Gastrocnemius medialis (tissue), 4 donors: ENCODE measurements around the gene PLPP4. TPM values are rescaled to one million over a fixed set of nuclear protein-coding genes. Genes with fewer than 3 reads are reported as not detected.

Experiments used
- ATAC-seq, 2 donors: fragments of 150-250 bp; one replicate each; pipeline ENCODE4 v1.9.1; 2016
- DNase-seq, 2 donors: peaks; one replicate each; pipeline ENCODE4 v3.0.0-alpha.2; 2019
- H3K27ac ChIP-seq, 4 donors: fragments of 200-600 bp; sonication (generic); 1 replicate in 1 of 4; 2 replicates in 3 of 4; pipeline ENCODE4 v1.5.1; 2016 to 2018; ENCODE audit warnings: mild to moderate bottlenecking in 2 of 4, moderate library complexity in 1 of 4
- H3K27me3 ChIP-seq, 3 donors: fragments of 200-600 bp; sonication (generic) in 2 of 3; 1 replicate in 1 of 3; 2 replicates in 2 of 3; pipeline versions ENCODE4 v1.5.1 to v1.6.0; 2016 to 2019; ENCODE audit warnings: mild to moderate bottlenecking in 1 of 3, moderate library complexity in 1 of 3
- H3K36me3 ChIP-seq, 2 donors: fragments of 200-600 bp; sonication (generic) in 1 of 2; one replicate each; pipeline ENCODE4 v1.5.1; 2017 to 2018
- H3K4me1 ChIP-seq, 2 donors: fragments of 200-600 bp; sonication (generic) in 1 of 2; one replicate each; pipeline ENCODE4 v1.5.1; 2016 to 2017; ENCODE audit warnings: mild to moderate bottlenecking in 2 of 2
- H3K4me3 ChIP-seq, 4 donors: fragments of 200-600 bp; sonication (generic) in 3 of 4; 1 replicate in 1 of 4; 2 replicates in 3 of 4; pipeline ENCODE4 v1.5.1; 2016 to 2019; ENCODE audit warnings: mild to moderate bottlenecking in 2 of 4
- H3K9me3 ChIP-seq, 3 donors: fragments of 200-600 bp; sonication (generic) in 2 of 3; 1 replicate in 1 of 3; 2 replicates in 2 of 3; pipeline ENCODE4 v1.5.1; 2016 to 2019
- POLR2A ChIP-seq, 2 donors: fragments of 450-650 bp; IDR thresholded peaks; one replicate each; pipeline ENCODE4 v1.6.1; 2017; ENCODE audit warnings: antibody characterized with exemption in 2 of 2, mild to moderate bottlenecking in 2 of 2, moderate library complexity in 2 of 2
- in situ Hi-C, 4 donors: fragments of 200-750 bp; cut with MboI; loops; one replicate each; pipeline versions ENCODE4 v1.15.0 to v1.8.0; 2017; ENCODE audit warnings: low sequenced_read_pairs in 4 of 4
- intact Hi-C: fragments of 100-400 bp; cut with DNase I; formaldehyde crosslinking; loops from one replicate; pipeline ENCODE4 v1.15.1; 2023; ENCODE audit warnings: low total_unique reads
- total RNA-seq, 4 donors: library from RNA; depleted of rRNA; stranded (reverse); fragments of >200 nt; gene quantifications; one replicate each; pipeline versions ENCODE4 v1.1.0 to v1.2.3, GENCODE V29; 2016
- TF ChIP-seq, protein P1 (sequence below), 5 experiments: fragments of 450-650 bp in 3 of 5; fragments of 200-600 bp in 2 of 5; sonication (generic) in 2 of 5; IDR thresholded peaks in 4 of 5; conservative IDR thresholded peaks in 1 of 5; 1 replicate in 4 of 5; 2 replicates in 1 of 5; pipeline ENCODE4 v1.5.1; 2016 to 2019; ENCODE audit warnings: antibody characterized with exemption in 5 of 5, mild to moderate bottlenecking in 3 of 5, moderate library complexity in 3 of 5

PLPP4 gene
- total RNA-seq, 4 donors from 2014 or later: not detected

DNA sequence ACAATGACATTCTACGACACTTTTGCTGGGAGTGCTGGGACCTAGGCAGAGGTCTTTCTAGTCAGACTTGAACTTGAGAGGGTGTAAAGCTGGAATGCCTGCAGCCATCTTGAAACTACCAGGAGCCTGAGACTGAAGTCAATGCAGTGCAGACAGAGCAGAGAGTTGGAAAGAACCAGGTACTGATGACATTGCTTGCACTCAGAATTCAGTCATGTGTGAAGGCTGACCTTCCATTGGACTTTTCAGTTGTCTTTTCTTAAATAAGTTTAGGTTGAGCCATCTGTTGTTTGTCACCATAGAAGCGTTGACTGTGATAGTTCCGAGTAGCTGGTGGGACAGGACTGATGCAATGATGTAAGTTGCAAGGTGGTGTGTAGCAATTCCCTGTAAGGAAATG lies 3.1 kb upstream of the PLPP4 start:
- H3K4me3 ChIP-seq: no peak overlapping the region
- H3K9me3 ChIP-seq: no peaks in the 10 kb centered on the region
- no peaks in the 10 kb centered on the region for H3K4me1 ChIP-seq
- in situ Hi-C loops: no loop called here
- ATAC-seq: no peak
- TF ChIP-seq, protein P1, sequence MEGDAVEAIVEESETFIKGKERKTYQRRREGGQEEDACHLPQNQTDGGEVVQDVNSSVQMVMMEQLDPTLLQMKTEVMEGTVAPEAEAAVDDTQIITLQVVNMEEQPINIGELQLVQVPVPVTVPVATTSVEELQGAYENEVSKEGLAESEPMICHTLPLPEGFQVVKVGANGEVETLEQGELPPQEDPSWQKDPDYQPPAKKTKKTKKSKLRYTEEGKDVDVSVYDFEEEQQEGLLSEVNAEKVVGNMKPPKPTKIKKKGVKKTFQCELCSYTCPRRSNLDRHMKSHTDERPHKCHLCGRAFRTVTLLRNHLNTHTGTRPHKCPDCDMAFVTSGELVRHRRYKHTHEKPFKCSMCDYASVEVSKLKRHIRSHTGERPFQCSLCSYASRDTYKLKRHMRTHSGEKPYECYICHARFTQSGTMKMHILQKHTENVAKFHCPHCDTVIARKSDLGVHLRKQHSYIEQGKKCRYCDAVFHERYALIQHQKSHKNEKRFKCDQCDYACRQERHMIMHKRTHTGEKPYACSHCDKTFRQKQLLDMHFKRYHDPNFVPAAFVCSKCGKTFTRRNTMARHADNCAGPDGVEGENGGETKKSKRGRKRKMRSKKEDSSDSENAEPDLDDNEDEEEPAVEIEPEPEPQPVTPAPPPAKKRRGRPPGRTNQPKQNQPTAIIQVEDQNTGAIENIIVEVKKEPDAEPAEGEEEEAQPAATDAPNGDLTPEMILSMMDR (IDR thresholded peaks at IDR 0.05 in 4 of 5, conservative IDR thresholded peaks at IDR 0.05 in 1 of 5): no peak
- no peak for TF ChIP-seq POLR2A (IDR thresholded peaks at IDR 0.05)
- no peak overlapping the region for H3K27ac ChIP-seq
- DNase-seq: no peak
- intact Hi-C loops: no loop called here
- H3K27me3 ChIP-seq: peaks cover 15 to 24% (median 22%) of the 10 kb centered on the region in 3 donors
- H3K36me3 ChIP-seq: no peaks in the 10 kb centered on the region

DNA sequence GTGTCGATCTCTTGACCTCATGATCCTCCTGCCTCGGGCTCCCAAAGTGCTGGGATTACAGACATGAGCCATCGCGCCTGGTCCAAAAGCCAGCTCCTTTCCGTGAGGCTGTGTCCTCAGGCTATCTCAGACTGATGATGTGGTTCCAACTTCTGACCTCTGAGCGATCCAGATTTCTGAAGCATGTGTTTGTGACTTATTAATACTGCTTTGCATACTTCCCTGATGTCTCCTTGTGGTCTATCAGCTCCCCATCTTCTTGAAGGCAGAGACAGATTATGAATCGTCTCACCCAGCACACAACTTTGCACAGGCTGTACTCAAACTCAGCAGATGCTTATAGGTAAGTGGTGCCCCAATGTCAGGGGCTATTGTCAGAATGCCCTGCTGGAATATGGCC lies 2.0 kb upstream of the PLPP4 start:
- H3K27me3 ChIP-seq: peaks cover 26 to 33% (median 32%) of the 10 kb centered on the region in 3 donors
- H3K36me3 ChIP-seq: no peaks in the 10 kb centered on the region
- no peaks in the 10 kb centered on the region for H3K4me1 ChIP-seq
- no peaks in the 10 kb centered on the region for H3K9me3 ChIP-seq
- no peak overlapping the region for H3K4me3 ChIP-seq
- H3K27ac ChIP-seq: no peak overlapping the region
- in situ Hi-C loops (no loop called here), intact Hi-C loops (no loop called here)
- ATAC-seq (no peak), DNase-seq (no peak)
- TF ChIP-seq, protein P1 (IDR thresholded peaks at IDR 0.05 in 4 of 5, conservative IDR thresholded peaks at IDR 0.05 in 1 of 5): no peak
- TF ChIP-seq POLR2A (IDR thresholded peaks at IDR 0.05): no peak

DNA sequence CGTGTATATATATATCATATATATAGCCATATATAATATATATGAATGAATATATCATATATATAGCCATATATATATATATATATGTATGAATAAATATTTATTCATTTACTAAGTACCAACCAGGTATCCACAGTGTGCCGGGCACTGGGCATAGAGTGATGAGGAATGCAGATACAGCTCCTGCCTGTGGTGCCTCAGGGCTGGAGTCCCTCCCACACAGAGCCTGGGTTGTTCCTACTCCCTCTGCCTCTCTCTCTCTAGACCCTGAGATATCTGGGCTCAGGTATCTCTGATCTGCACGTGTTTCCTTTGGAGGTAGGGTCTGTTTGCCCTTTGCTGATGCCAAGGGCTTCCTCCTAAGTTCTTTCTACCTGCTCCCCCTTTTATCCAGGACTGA lies 1.4 kb upstream of the PLPP4 start:
- Histone ChIP-seq H3K27ac (no peak overlapping the region), H3K4me1 (no peaks in the 10 kb centered on the region), H3K4me3 (no peak overlapping the region), H3K36me3 (no peaks in the 10 kb centered on the region), H3K27me3 (peaks cover 30 to 37% (median 33%) of the 10 kb centered on the region in 3 donors), H3K9me3 (no peaks in the 10 kb centered on the region)
- no peak for ATAC-seq
- intact Hi-C loops (no loop called here), in situ Hi-C loops (no loop called here)
- DNase-seq: no peak
- TF ChIP-seq, protein P1 (IDR thresholded peaks at IDR 0.05 in 4 of 5, conservative IDR thresholded peaks at IDR 0.05 in 1 of 5): no peak
- TF ChIP-seq POLR2A (IDR thresholded peaks at IDR 0.05): no peak

DNA sequence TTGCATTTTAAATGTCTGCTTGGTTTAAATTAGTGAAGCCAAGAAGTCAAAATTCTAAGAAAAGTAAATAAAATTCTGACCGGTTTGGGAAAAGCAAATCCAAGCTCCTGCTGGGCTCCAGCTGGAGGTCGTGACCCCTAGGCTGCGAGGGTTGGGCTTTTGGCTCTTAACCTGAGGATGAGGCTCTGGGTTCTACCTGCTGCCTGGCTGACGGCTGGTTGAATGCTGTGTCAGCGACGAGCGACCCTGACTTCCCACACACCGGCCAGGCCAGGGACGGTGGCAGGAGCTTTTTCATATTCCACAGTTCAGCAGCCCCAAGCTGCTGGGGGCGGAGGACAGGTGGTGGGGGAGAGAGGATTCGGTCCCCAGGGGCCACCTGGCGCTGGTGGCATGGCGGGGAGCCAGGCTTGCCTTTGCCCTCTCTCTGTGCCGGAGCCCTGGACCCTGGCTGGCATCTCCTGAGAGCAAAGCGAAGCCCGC lies 843 bp upstream of the PLPP4 start:
- H3K36me3 ChIP-seq: no peaks in the 10 kb centered on the region
- H3K27ac ChIP-seq: no peak overlapping the region
- ATAC-seq (no peak), DNase-seq (no peak)
- no peaks in the 10 kb centered on the region for H3K9me3 ChIP-seq
- H3K4me3 ChIP-seq: peak overlapping the region in 1 of 4 donors; percentile 24
- no peak for TF ChIP-seq POLR2A (IDR thresholded peaks at IDR 0.05)
- TF ChIP-seq, protein P1 (IDR thresholded peaks at IDR 0.05 in 4 of 5, conservative IDR thresholded peaks at IDR 0.05 in 1 of 5): no peak
- in situ Hi-C loops: no loop called here
- intact Hi-C loops: no loop called here
- H3K27me3 ChIP-seq: peaks cover 33 to 37% (median 35%) of the 10 kb centered on the region in 3 donors
- no peaks in the 10 kb centered on the region for H3K4me1 ChIP-seq
